ENCODE results near the gene FNDC3B. TPM values are rescaled to one million over a fixed set of nuclear protein-coding genes. Genes with fewer than 3 reads are reported as not detected.

Gene FNDC3B
- total and polyA plus RNA-seq, 2 of the 8 experiments (the other 6 are each of a cell fraction or from before 2014, with no cell fraction given): 14.1 to 44.4 TPM

GRCh38 chr3:172233474-172234277 is 194.3 kb downstream of the FNDC3B start (continued):
- TF ChIP-seq CHD7 (IDR thresholded peaks at IDR 0.05; ENCODE audit: insufficient replicate concordance, low read length) (no peak), ASH2L (IDR thresholded peaks at IDR 0.05; ENCODE audit: low read length) (no peak), TAF7 (optimal IDR thresholded peaks at IDR 0.05; ENCODE audit: borderline replicate concordance, low read depth, low read length) (no peak), JUND (IDR thresholded peaks at IDR 0.05; ENCODE audit: low read length) (no peak), TBP (IDR thresholded peaks at IDR 0.05; ENCODE audit: low read depth, low read length) (no peak), YY1 (IDR thresholded peaks at IDR 0.05; ENCODE audit: low read depth, low read length) (no peak), SUZ12 (IDR thresholded peaks at IDR 0.05; ENCODE audit: low read length) (no peak), BACH1 (IDR thresholded peaks at IDR 0.05; ENCODE audit: low read length) (no peak), SIRT6 (IDR thresholded peaks at IDR 0.05; ENCODE audit: low read length) (no peak), HDAC6 (IDR thresholded peaks at IDR 0.05; ENCODE audit: low read depth, low read length) (no peak), CREB1 (IDR thresholded peaks at IDR 0.05) (no peak), CBX5 (IDR thresholded peaks at IDR 0.05; ENCODE audit: low read depth, low read length) (no peak)
